A549 (cell line): ENCODE measurements around the gene SFTPA2. TPM values are rescaled to one million over a fixed set of nuclear protein-coding genes. Genes with fewer than 3 reads are reported as not detected.

ENCODE experiments used
- ATAC-seq, 2 experiments: fragments of 200-7000 bp in 1 of 2; fragments of >200 bp in 1 of 2; cut with Nextera tagmentation in 1 of 2; cut with Tn5 transposase in 1 of 2; 3 replicates each; pipeline versions ENCODE4 v1.8.0 to v1.9.1; 2018 to 2020; ENCODE audit warnings: mild to moderate bottlenecking in 1 of 2, moderate library complexity in 1 of 2
- CTCF ChIA-PET: fragments of 300-600 bp; sonication (Branson Sonifier 250); formaldehyde crosslinking; extraction: SDS; loops from one replicate; lab custom pipeline; 2021; ENCODE audit warnings: antibody characterized with exemption, inconsistent platforms; lab: Yijun Ruan, JAX
- POLR2A ChIA-PET: fragments of 350-600 bp; formaldehyde crosslinking; extraction: SDS; loops from one replicate; lab custom pipeline; 2021; ENCODE audit warnings: antibody characterized with exemption, inconsistent platforms; lab: Yijun Ruan, JAX
- DNase-seq, 2 experiments: peaks; one replicate each; pipeline versions ENCODE4 v3.0.0 to v3.0.0-alpha.2; 2011 to 2016; ENCODE audit warnings: low read depth in 1 of 2, low spot score in 1 of 2
- FAIRE-seq: peaks from 2 replicates; lab custom pipeline; 2011; peaks lifted over from hg19 to GRCh38; lab: Jason Lieb, UNC
- H3K27ac ChIP-seq, 2 experiments: fragments of >200 bp; sonication (Bioruptor Twin); formaldehyde crosslinking; 3 replicates each; pipeline ENCODE4 v1.5.1; 2016 to 2017
- H3K4me1 ChIP-seq: fragments of >200 bp; sonication (Bioruptor Twin); formaldehyde crosslinking; 3 replicates; pipeline ENCODE4 v1.6.1; 2016
- H3K4me2 ChIP-seq: fragments of >200 bp; sonication (Bioruptor Twin); formaldehyde crosslinking; 3 replicates; pipeline ENCODE4 v1.6.1; 2016
- H3K4me3 ChIP-seq: fragments of >200 bp; sonication (Bioruptor Twin); formaldehyde crosslinking; 3 replicates; pipeline ENCODE4 v1.5.1; 2016
- H3K9me3 ChIP-seq: fragments of >200 bp; sonication (Bioruptor Twin); formaldehyde crosslinking; 3 replicates; pipeline ENCODE4 v1.6.1; 2016
- ATOH8 ChIP-seq: fragments of 250-450 bp; sonication (Bioruptor Pico); IDR thresholded peaks from 2 replicates; pipeline ENCODE4 v1.5.0; 2020; ENCODE audit warnings: low read depth, mild to moderate bottlenecking, moderate library complexity
- BCL3 ChIP-seq: fragments of >200 bp; sonication (Bioruptor Twin); formaldehyde crosslinking; IDR thresholded peaks from 3 replicates; pipeline ENCODE4 v1.6.1; 2016
- CBX2 ChIP-seq: fragments of 200-600 bp; sonication (generic); IDR thresholded peaks from 2 replicates; pipeline ENCODE4 v1.6.1; 2016; ENCODE audit warnings: low read depth, mild to moderate bottlenecking, borderline replicate concordance
- CBX8 ChIP-seq: fragments of 200-600 bp; sonication (generic); IDR thresholded peaks from 2 replicates; pipeline ENCODE4 v1.6.1; 2016
- CEBPB ChIP-seq, 2 experiments: fragments of >200 bp in 1 of 2; sonication (Bioruptor Twin) in 1 of 2; formaldehyde crosslinking in 1 of 2; IDR thresholded peaks; 2 replicates each; pipeline ENCODE4 v1.6.1; 2012 to 2016
- CTCF ChIP-seq: fragments of >200 bp; sonication (Bioruptor Twin); formaldehyde crosslinking; IDR thresholded peaks from 3 replicates; pipeline ENCODE4 v1.5.1; 2016
- EHF ChIP-seq: fragments of 250-450 bp; sonication (Bioruptor Pico); IDR thresholded peaks from 2 replicates; pipeline ENCODE4 v1.5.0; 2020; ENCODE audit warnings: mild to moderate bottlenecking
- EP300 ChIP-seq, 2 experiments: fragments of >200 bp; sonication (Bioruptor Twin); formaldehyde crosslinking; IDR thresholded peaks; 2 replicates in 1 of 2; 3 replicates in 1 of 2; pipeline ENCODE4 v1.6.1; 2016 to 2017
- FOXS1 ChIP-seq: fragments of 250-450 bp; sonication (Bioruptor Pico); IDR thresholded peaks from 2 replicates; pipeline ENCODE4 v1.5.0; 2020; ENCODE audit warnings: mild to moderate bottlenecking, moderate library complexity
- GATA3 ChIP-seq: IDR thresholded peaks from 2 replicates; pipeline ENCODE4 v1.6.1; 2012; ENCODE audit warnings: borderline replicate concordance
- HEYL ChIP-seq: fragments of 250-450 bp; sonication (Bioruptor Pico); IDR thresholded peaks from 2 replicates; pipeline ENCODE4 v1.8.0; 2021; ENCODE audit warnings: mild to moderate bottlenecking, moderate library complexity
- JUN ChIP-seq, 2 experiments: fragments of >200 bp; sonication (Bioruptor Twin); formaldehyde crosslinking; IDR thresholded peaks; 2 replicates in 1 of 2; 3 replicates in 1 of 2; pipeline ENCODE4 v1.6.1; 2016 to 2017
- JUNB ChIP-seq: fragments of >200 bp; sonication (Bioruptor Twin); formaldehyde crosslinking; IDR thresholded peaks from 2 replicates; pipeline ENCODE4 v1.6.1; 2016
- KDM1A ChIP-seq: fragments of 200-600 bp; sonication (generic); IDR thresholded peaks from 2 replicates; pipeline ENCODE4 v1.6.1; 2016; ENCODE audit warnings: low read depth, mild to moderate bottlenecking
- MAFK ChIP-seq: fragments of 450-650 bp; IDR thresholded peaks from 2 replicates; pipeline ENCODE4 v1.6.1; 2014; ENCODE audit not compliant: partially characterized antibody
- MAX ChIP-seq: IDR thresholded peaks from 2 replicates; pipeline ENCODE4 v1.6.1; 2012
- MAZ ChIP-seq: fragments of 150-350 bp; IDR thresholded peaks from 2 replicates; pipeline ENCODE4 v1.6.1; 2014; ENCODE audit warnings: antibody characterized with exemption, low read depth, low read length, borderline replicate concordance
- NFE2L2 ChIP-seq: fragments of 150-350 bp; conservative IDR thresholded peaks from 2 replicates; pipeline ENCODE4 v1.6.1; 2014; ENCODE audit warnings: low read length
- NPAS2 ChIP-seq: fragments of 250-450 bp; sonication (Bioruptor Pico); IDR thresholded peaks from 2 replicates; pipeline ENCODE4 v1.8.0; 2022; ENCODE audit warnings: mild to moderate bottlenecking, moderate library complexity, borderline replicate concordance
- PBX3 ChIP-seq: IDR thresholded peaks from 2 replicates; pipeline ENCODE4 v1.6.1; 2012
- POLR2A ChIP-seq: IDR thresholded peaks from 2 replicates; pipeline ENCODE4 v1.6.1; 2012; ENCODE audit warnings: mild to moderate bottlenecking, low read length
- RFX5 ChIP-seq: fragments of 450-650 bp; IDR thresholded peaks from 2 replicates; pipeline ENCODE4 v1.7.1; 2014; ENCODE audit warnings: antibody characterized with exemption, mild to moderate bottlenecking, moderate library complexity
- TFCP2L1 ChIP-seq: fragments of 250-450 bp; sonication (Bioruptor Pico); IDR thresholded peaks from 2 replicates; pipeline ENCODE4 v1.5.0; 2021; ENCODE audit warnings: mild to moderate bottlenecking
- ZC3H11A ChIP-seq: fragments of 450-650 bp; IDR thresholded peaks from 2 replicates; pipeline ENCODE4 v1.6.1; 2014; ENCODE audit warnings: antibody characterized with exemption, mild to moderate bottlenecking
- ZNF302 ChIP-seq: fragments of 250-450 bp; sonication (Bioruptor Pico); IDR thresholded peaks from 2 replicates; pipeline ENCODE4 v1.9.0; 2021; ENCODE audit warnings: inconsistent platforms, mild to moderate bottlenecking, moderate library complexity
- ZSCAN20 ChIP-seq: fragments of 250-450 bp; sonication (Bioruptor Pico); IDR thresholded peaks from 2 replicates; pipeline ENCODE4 v1.8.0; 2022; ENCODE audit warnings: mild to moderate bottlenecking, moderate library complexity
- whole genome bisulfite sequencing: methylation state at CpG from one replicate; pipeline ENCODE4 v1.1.6; 2017; ENCODE audit errors: missing lambda C conversion rate; 5-methylcytosine and 5-hydroxymethylcytosine counted together
- polyA plus RNA-seq, 4 experiments: library from polyadenylated mRNA; depleted of rRNA in 3 of 4; stranded (reverse); fragments of >200 nt; fragmentation: RNase III in 1 of 4; extraction: RNeasy Plus Mini Kit Qiagen cat#74134 plus additional on column Dnase treatment in 1 of 4; gene quantifications; 2 replicates in 3 of 4; 3 replicates in 1 of 4; pipeline ENCODE4 v1.2.3, GENCODE V29; 2011 to 2017

SFTPA2 gene
- polyA plus RNA-seq, 2 of the 4 experiments (the other 2 are of a cell fraction): not detected

- TF ChIP-seq BCL3: no peak
- TF ChIP-seq FOXS1 (CRISPR knock-in tag): no peak
- TF ChIP-seq PBX3: no peak
- Histone ChIP-seq H3K4me2 (no peak overlapping the region), H3K4me3 (no peak overlapping the region), H3K27ac (no peak overlapping the region), H3K4me1 (no peaks in the 10 kb centered on the region), H3K9me3 (no peaks in the 10 kb centered on the region)
- no peak for DNase-seq
- no peak for FAIRE-seq
- POLR2A ChIA-PET: no interaction called here
- CTCF ChIA-PET: interaction anchor here (1.1 kb wide), 1 partner anchor 18 kb away, joined by 3 read pairs; no protein-coding TSS in a partner anchor
- ATAC-seq: no peak
Observed at GRCh38 chr10:79588800-79589199, 28.6 kb upstream of the SFTPA2 start.

GRCh38 chr10:79586933-79587332, 26.7 kb upstream of the SFTPA2 start:
- POLR2A ChIA-PET: no interaction called here
- Histone ChIP-seq H3K4me2 (no peak overlapping the region), H3K27ac (no peak overlapping the region), H3K9me3 (no peaks in the 10 kb centered on the region), H3K4me3 (no peak overlapping the region), H3K4me1 (no peaks in the 10 kb centered on the region)
- CTCF ChIA-PET: interaction anchor here (0.6 kb wide), 1 partner anchor 438 kb away, joined by 3 read pairs; no protein-coding TSS in a partner anchor
- FAIRE-seq: no peak
- ATAC-seq: no peak
- DNase-seq: no peak
- TF ChIP-seq NPAS2 (no peak), EP300 (IDR thresholded peaks at IDR 0.05) (no peak), EHF (CRISPR knock-in tag) (no peak), RFX5 (no peak), ZNF302 (CRISPR knock-in tag) (no peak)
- WGBS: 8% methylated on average over 2 of the region's 2 CpGs

- ChIA-PET CTCF (interaction anchor here (0.8 to 1.5 kb wide), 3 partner anchors 24 to 30 kb away, joined by 3 read pairs; partner anchors contain the start of gene SFTPA2), POLR2A (no interaction called here)
- H3K27ac ChIP-seq: no peak overlapping the region
- no peak for FAIRE-seq
- TF ChIP-seq GATA3 (no peak), ZSCAN20 (CRISPR knock-in tag) (no peak), BCL3 (no peak), KDM1A (no peak), MAFK (no peak), EP300 (IDR thresholded peaks at IDR 0.05) (no peak), MAZ (no peak), JUN (IDR thresholded peaks at IDR 0.05) (no peak)
- no peaks in the 10 kb centered on the region for H3K9me3 ChIP-seq
- no peak for ATAC-seq
- H3K4me1 ChIP-seq: no peaks in the 10 kb centered on the region
- no peak overlapping the region for H3K4me3 ChIP-seq
- no peak for DNase-seq
- WGBS: 31% methylated on average over 11 of the region's 11 CpGs
- H3K4me2 ChIP-seq: no peak overlapping the region
Observed at GRCh38 chr10:79585870-79586527, 25.8 kb upstream of the SFTPA2 start.

GRCh38 chr10:79583488-79584024, 23.3 kb upstream of the SFTPA2 start:
- DNase-seq: no peak
- no peak for TF ChIP-seq MAX
- TF ChIP-seq KDM1A: no peak
- no peak for TF ChIP-seq CBX8
- TF ChIP-seq JUNB: no peak
- no peak for TF ChIP-seq ZSCAN20 (CRISPR knock-in tag)
- TF ChIP-seq CTCF: no peak
- no peak for TF ChIP-seq NFE2L2
- no peak for TF ChIP-seq ATOH8 (CRISPR knock-in tag)
- TF ChIP-seq ZNF302 (CRISPR knock-in tag): no peak
- TF ChIP-seq CBX2: no peak
- no peak for TF ChIP-seq POLR2A
- TF ChIP-seq CEBPB (IDR thresholded peaks at IDR 0.05): no peak
- no peak for TF ChIP-seq HEYL (CRISPR knock-in tag)
- no peak for TF ChIP-seq TFCP2L1 (CRISPR knock-in tag)
- no peak for TF ChIP-seq ZC3H11A

More at GRCh38 chr10:79583488-79584024, 23.3 kb upstream of the SFTPA2 start:
- H3K4me3 ChIP-seq: no peak overlapping the region
- CTCF ChIA-PET: interaction anchor here (1.5 kb wide), 1 partner anchor 21 kb away, joined by 4 read pairs; no protein-coding TSS in a partner anchor
- no peaks in the 10 kb centered on the region for H3K4me1 ChIP-seq
- no peak overlapping the region for H3K27ac ChIP-seq
- FAIRE-seq: no peak
- POLR2A ChIA-PET: no interaction called here
- WGBS: 43% methylated on average over 7 of the region's 7 CpGs
- ATAC-seq: no peak
- no peak overlapping the region for H3K4me2 ChIP-seq
- H3K9me3 ChIP-seq: no peaks in the 10 kb centered on the region
